SK-N-SH (cell line): ENCODE data around the gene KCNQ4. TPM values are rescaled to one million over a fixed set of nuclear protein-coding genes. Genes with fewer than 3 reads are reported as not detected.

Experiments used
- CTCF ChIA-PET: fragments of 300-600, 350-600 bp; formaldehyde crosslinking; extraction: SDS; loops from one replicate; lab custom pipeline; 2021; lab: Yijun Ruan, JAX
- POLR2A ChIA-PET: fragments of 350-600 bp; sonication (Branson Sonifier 250); formaldehyde crosslinking; extraction: SDS; loops from one replicate; lab custom pipeline; 2020; ENCODE audit warnings: antibody characterized with exemption, inconsistent platforms; lab: Yijun Ruan, JAX
- DNase-seq: peaks from one replicate; pipeline ENCODE4 v3.0.0; 2012
- H2AFZ ChIP-seq: fragments of 200-600 bp; sonication (generic); 2 replicates; pipeline ENCODE4 v1.8.1; 2016; ENCODE audit warnings: antibody characterized with exemption, mild to moderate bottlenecking, low read depth
- H3F3A ChIP-seq: fragments of 200-600 bp; sonication (generic); replicated peaks from 2 replicates; pipeline ENCODE3; 2016; ENCODE audit warnings: antibody characterized with exemption, mild to moderate bottlenecking; ENCODE audit not compliant: insufficient read depth
- H3K27ac ChIP-seq, 2 experiments: fragments of 200-500 bp in 1 of 2; fragments of 200-600 bp in 1 of 2; sonication (Bioruptor generic) in 1 of 2; sonication (generic), shearing (Covaris generic) in 1 of 2; 2 replicates each; pipeline versions ENCODE4 v1.5.1 to v1.6.1; 2014 to 2016; ENCODE audit warnings: low read depth in 2 of 2, inconsistent platforms in 1 of 2, low read length in 1 of 2, mild to moderate bottlenecking in 1 of 2, mixed read lengths in 1 of 2
- H3K27me3 ChIP-seq: fragments of 200-600 bp; sonication (generic), shearing (Covaris generic); 2 replicates; pipeline ENCODE4 v1.6.1; 2016; ENCODE audit warnings: mixed run types; ENCODE audit not compliant: insufficient read depth
- H3K36me3 ChIP-seq, 2 experiments: fragments of 200-500 bp in 1 of 2; fragments of 200-600 bp in 1 of 2; sonication (Bioruptor generic) in 1 of 2; sonication (generic) in 1 of 2; replicated peaks in 1 of 2; 2 replicates each; pipeline versions ENCODE3 to v1.5.1; 2014 to 2016; ENCODE audit warnings: low read length in 1 of 2, mild to moderate bottlenecking in 1 of 2; ENCODE audit not compliant: insufficient read depth in 2 of 2, control insufficient read depth in 1 of 2
- H3K4me1 ChIP-seq, 2 experiments: fragments of 200-500 bp in 1 of 2; fragments of 200-600 bp in 1 of 2; sonication (Bioruptor generic) in 1 of 2; sonication (generic), shearing (Covaris generic) in 1 of 2; 2 replicates each; pipeline versions ENCODE4 v1.5.1 to v1.6.1; 2014 to 2016; ENCODE audit warnings: low read depth in 1 of 2, low read length in 1 of 2, mixed run types in 1 of 2; ENCODE audit not compliant: insufficient read depth in 2 of 2, control insufficient read depth in 1 of 2
- H3K4me2 ChIP-seq: fragments of 200-600 bp; sonication (generic), shearing (Covaris generic); 2 replicates; pipeline ENCODE4 v1.6.1; 2017; ENCODE audit warnings: mixed run types
- H3K4me3 ChIP-seq, 2 experiments: fragments of 200-500 bp in 1 of 2; fragments of 200-600 bp in 1 of 2; sonication (Bioruptor generic) in 1 of 2; sonication (generic), shearing (Covaris generic) in 1 of 2; 2 replicates each; pipeline versions ENCODE4 v1.5.1 to v1.8.1; 2014 to 2016; ENCODE audit warnings: low read depth in 2 of 2, inconsistent platforms in 1 of 2, low read length in 1 of 2, mild to moderate bottlenecking in 1 of 2, mixed read lengths in 1 of 2, moderate library complexity in 1 of 2
- H3K79me2 ChIP-seq: fragments of 200-600 bp; sonication (generic); 2 replicates; pipeline ENCODE4 v1.8.1; 2017; ENCODE audit warnings: mild to moderate bottlenecking; ENCODE audit not compliant: insufficient read depth
- H3K9ac ChIP-seq: fragments of 200-600 bp; sonication (generic); 2 replicates; pipeline ENCODE4 v1.6.1; 2017; ENCODE audit warnings: mixed run types
- H3K9me2 ChIP-seq: fragments of 200-600 bp; sonication (generic); 2 replicates; pipeline ENCODE4 v1.6.1; 2017; ENCODE audit warnings: mixed run types
- H3K9me3 ChIP-seq: fragments of 200-600 bp; sonication (generic); 2 replicates; pipeline ENCODE4 v1.6.1; 2017; ENCODE audit warnings: mixed run types, mild to moderate bottlenecking, moderate library complexity
- H4K20me1 ChIP-seq: fragments of 200-600 bp; sonication (generic); 2 replicates; pipeline ENCODE4 v1.6.1; 2017; ENCODE audit warnings: mild to moderate bottlenecking, mixed run types; ENCODE audit not compliant: insufficient read depth
- ELF1 ChIP-seq: IDR thresholded peaks from 2 replicates; pipeline ENCODE4 v1.4.0; 2012
- EP300 ChIP-seq, 2 experiments: IDR thresholded peaks; 2 replicates each; pipeline versions ENCODE4 v1.4.0 to v1.6.1; 2012; ENCODE audit warnings: borderline replicate concordance in 1 of 2, low read depth in 1 of 2, low read length in 1 of 2
- EZH2phosphoT487 ChIP-seq: fragments of 200-600 bp; sonication (generic); IDR thresholded peaks from 2 replicates; pipeline ENCODE4 v1.6.1; 2017; ENCODE audit warnings: low read depth, mixed run types, mild to moderate bottlenecking, antibody characterized with exemption, moderate library complexity, borderline replicate concordance
- GABPA ChIP-seq: IDR thresholded peaks from 2 replicates; pipeline ENCODE4 v1.4.0; 2012; ENCODE audit warnings: low read depth, mild to moderate bottlenecking
- GATA2 ChIP-seq: sonication (generic); formaldehyde crosslinking; IDR thresholded peaks from 2 replicates; pipeline ENCODE4 v1.5.0; 2020; ENCODE audit warnings: mild to moderate bottlenecking, missing genetic modification reagents
- NFIC ChIP-seq: IDR thresholded peaks from 2 replicates; pipeline ENCODE4 v1.4.0; 2012; ENCODE audit warnings: borderline replicate concordance
- SIN3A ChIP-seq: IDR thresholded peaks from 2 replicates; pipeline ENCODE4 v1.6.1; 2012; ENCODE audit warnings: low read depth, mild to moderate bottlenecking, low read length, moderate library complexity, borderline replicate concordance
- SMC3 ChIP-seq: IDR thresholded peaks from 2 replicates; pipeline ENCODE4 v1.6.1; 2012; ENCODE audit warnings: low read depth, low read length, improper control_type of control experiment
- TCF12 ChIP-seq: IDR thresholded peaks from 2 replicates; pipeline ENCODE4 v1.4.0; 2012
- WGBS: methylation state at CpG from one replicate; pipeline ENCODE4 v1.1.6; 2017; ENCODE audit warnings: low lambda C conversion rate; 5-methylcytosine and 5-hydroxymethylcytosine counted together
- polyA plus RNA-seq, 3 experiments: library from polyadenylated mRNA; depleted of rRNA; stranded (reverse); fragments of >200 nt; gene quantifications; 2 replicates each; pipeline ENCODE4 v1.2.3, GENCODE V29; 2012
- TF ChIP-seq, protein P1 (sequence below): IDR thresholded peaks from 2 replicates; pipeline ENCODE4 v1.6.1; 2012; ENCODE audit warnings: mild to moderate bottlenecking, low read depth, low read length, moderate library complexity
- TF ChIP-seq, protein P2 (sequence below): IDR thresholded peaks from 2 replicates; pipeline ENCODE4 v1.4.0; 2012; ENCODE audit warnings: low read depth, borderline replicate concordance
- TF ChIP-seq, protein P3 (sequence below): IDR thresholded peaks from 2 replicates; pipeline ENCODE4; 2012

The KCNQ4 gene
- polyA plus RNA-seq, 1 of the 3 experiments (the other 2 are of a cell fraction): 0.15 TPM

DNA sequence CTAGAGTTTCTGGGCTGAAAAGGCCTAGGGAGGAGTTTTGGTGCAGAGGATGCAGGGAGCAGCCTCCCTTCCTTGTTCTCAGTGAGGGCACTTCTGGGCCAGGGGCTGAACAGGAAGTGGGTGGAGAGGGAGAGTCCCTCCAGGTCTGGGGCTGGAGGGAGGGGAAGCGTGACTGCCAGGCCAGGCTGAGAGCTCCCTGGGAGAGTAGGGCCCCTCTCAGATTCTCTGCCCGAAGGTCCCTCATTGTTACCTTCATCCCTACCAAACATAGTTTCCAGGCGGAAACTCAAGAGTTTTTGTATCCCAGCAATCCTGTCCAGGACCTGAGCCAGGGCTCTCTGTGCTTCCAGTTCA lies 41.8 kb downstream of the KCNQ4 start (continued):
- TF ChIP-seq, protein P1, sequence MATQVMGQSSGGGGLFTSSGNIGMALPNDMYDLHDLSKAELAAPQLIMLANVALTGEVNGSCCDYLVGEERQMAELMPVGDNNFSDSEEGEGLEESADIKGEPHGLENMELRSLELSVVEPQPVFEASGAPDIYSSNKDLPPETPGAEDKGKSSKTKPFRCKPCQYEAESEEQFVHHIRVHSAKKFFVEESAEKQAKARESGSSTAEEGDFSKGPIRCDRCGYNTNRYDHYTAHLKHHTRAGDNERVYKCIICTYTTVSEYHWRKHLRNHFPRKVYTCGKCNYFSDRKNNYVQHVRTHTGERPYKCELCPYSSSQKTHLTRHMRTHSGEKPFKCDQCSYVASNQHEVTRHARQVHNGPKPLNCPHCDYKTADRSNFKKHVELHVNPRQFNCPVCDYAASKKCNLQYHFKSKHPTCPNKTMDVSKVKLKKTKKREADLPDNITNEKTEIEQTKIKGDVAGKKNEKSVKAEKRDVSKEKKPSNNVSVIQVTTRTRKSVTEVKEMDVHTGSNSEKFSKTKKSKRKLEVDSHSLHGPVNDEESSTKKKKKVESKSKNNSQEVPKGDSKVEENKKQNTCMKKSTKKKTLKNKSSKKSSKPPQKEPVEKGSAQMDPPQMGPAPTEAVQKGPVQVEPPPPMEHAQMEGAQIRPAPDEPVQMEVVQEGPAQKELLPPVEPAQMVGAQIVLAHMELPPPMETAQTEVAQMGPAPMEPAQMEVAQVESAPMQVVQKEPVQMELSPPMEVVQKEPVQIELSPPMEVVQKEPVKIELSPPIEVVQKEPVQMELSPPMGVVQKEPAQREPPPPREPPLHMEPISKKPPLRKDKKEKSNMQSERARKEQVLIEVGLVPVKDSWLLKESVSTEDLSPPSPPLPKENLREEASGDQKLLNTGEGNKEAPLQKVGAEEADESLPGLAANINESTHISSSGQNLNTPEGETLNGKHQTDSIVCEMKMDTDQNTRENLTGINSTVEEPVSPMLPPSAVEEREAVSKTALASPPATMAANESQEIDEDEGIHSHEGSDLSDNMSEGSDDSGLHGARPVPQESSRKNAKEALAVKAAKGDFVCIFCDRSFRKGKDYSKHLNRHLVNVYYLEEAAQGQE: no peak
- TF ChIP-seq ELF1 (no peak), EZH2phosphoT487 (no peak), NFIC (no peak), EP300 (IDR thresholded peaks at IDR 0.05; ENCODE audit: borderline replicate concordance in 1 of 2, low read depth in 1 of 2, low read length in 1 of 2) (no peak), SIN3A (no peak), TCF12 (no peak)
- TF ChIP-seq, protein P2, sequence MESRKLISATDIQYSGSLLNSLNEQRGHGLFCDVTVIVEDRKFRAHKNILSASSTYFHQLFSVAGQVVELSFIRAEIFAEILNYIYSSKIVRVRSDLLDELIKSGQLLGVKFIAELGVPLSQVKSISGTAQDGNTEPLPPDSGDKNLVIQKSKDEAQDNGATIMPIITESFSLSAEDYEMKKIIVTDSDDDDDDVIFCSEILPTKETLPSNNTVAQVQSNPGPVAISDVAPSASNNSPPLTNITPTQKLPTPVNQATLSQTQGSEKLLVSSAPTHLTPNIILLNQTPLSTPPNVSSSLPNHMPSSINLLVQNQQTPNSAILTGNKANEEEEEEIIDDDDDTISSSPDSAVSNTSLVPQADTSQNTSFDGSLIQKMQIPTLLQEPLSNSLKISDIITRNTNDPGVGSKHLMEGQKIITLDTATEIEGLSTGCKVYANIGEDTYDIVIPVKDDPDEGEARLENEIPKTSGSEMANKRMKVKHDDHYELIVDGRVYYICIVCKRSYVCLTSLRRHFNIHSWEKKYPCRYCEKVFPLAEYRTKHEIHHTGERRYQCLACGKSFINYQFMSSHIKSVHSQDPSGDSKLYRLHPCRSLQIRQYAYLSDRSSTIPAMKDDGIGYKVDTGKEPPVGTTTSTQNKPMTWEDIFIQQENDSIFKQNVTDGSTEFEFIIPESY: no peak

DNA sequence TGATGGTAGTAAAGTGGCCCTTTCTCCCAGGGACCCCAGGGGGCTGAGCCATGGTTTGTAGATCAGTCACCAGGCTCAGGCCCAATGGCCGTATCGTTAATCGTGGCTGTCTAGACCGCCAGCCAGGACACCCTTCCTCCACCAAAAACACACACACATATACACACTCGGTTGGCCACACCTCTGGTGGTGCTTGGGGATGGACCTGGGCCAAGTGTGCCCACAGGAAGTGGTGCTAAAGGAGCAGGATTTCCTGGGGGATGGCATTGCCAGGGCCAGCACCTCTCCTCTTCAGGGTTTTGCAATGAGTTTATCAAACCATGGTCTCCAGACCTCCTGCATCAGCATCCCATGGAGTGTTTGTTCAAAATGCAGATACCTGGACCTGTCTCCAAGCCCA lies 42.4 kb downstream of the KCNQ4 start:
- no peak overlapping the region for H3K27ac ChIP-seq
- no peaks in the 10 kb centered on the region for H3K36me3 ChIP-seq
- no peaks in the 10 kb centered on the region for H3K9me3 ChIP-seq
- WGBS: no CpG with 5 or more reads among the region's 5 CpGs
- peaks cover 3% of the 10 kb centered on the region for H3F3A ChIP-seq
- TF ChIP-seq, protein P3, sequence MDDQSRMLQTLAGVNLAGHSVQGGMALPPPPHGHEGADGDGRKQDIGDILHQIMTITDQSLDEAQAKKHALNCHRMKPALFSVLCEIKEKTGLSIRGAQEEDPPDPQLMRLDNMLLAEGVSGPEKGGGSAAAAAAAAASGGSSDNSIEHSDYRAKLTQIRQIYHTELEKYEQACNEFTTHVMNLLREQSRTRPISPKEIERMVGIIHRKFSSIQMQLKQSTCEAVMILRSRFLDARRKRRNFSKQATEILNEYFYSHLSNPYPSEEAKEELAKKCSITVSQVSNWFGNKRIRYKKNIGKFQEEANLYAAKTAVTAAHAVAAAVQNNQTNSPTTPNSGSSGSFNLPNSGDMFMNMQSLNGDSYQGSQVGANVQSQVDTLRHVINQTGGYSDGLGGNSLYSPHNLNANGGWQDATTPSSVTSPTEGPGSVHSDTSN: no peak
- TF ChIP-seq, protein P2: no peak
- no peak for TF ChIP-seq EZH2phosphoT487
- TF ChIP-seq GATA2: no peak
- no peak for TF ChIP-seq GABPA
- TF ChIP-seq SMC3: no peak
- no peak overlapping the region for H3K4me3 ChIP-seq
- H3K9me2 ChIP-seq: no peaks in the 10 kb centered on the region
- POLR2A ChIA-PET: no interaction called here
- CTCF ChIA-PET: interaction anchor here (1.9 kb wide), 1 partner anchor 52 kb away, joined by 6 read pairs; no protein-coding TSS in a partner anchor
- H3K4me2 ChIP-seq: no peak overlapping the region
- H2AFZ ChIP-seq: no peak overlapping the region
- H3K9ac ChIP-seq: no peak overlapping the region
- DNase-seq: no peak
- peaks cover 12 to 16% of the 10 kb centered on the region in 2 experiments; a peak in 2 of 4 replicates for H3K4me1 ChIP-seq
- no peaks in the 10 kb centered on the region for H4K20me1 ChIP-seq
- H3K79me2 ChIP-seq: no peaks in the 10 kb centered on the region
- no peaks in the 10 kb centered on the region for H3K27me3 ChIP-seq
